ENCODE results near the gene ZSCAN5B. TPM values are rescaled to one million over a fixed set of nuclear protein-coding genes. Genes with fewer than 3 reads are reported as not detected.

The ZSCAN5B gene
- total RNA-seq, 1 experiment from 2014 or later: not detected

- ChIA-PET POLR2A (no interaction called here), CTCF (interaction anchor here (0.6 to 1.4 kb wide), 2 partner anchors 97 to 188 kb away, joined by 3 to 4 read pairs; no protein-coding TSS in a partner anchor)
- intact Hi-C loops (cut with micrococcal nuclease): no loop called here
- Mint-ChIP-seq H3K27ac (ENCODE audit: low read depth, unreplicated experiment) (no peak overlapping the region), H3K36me3 (ENCODE audit: insufficient read depth, unreplicated experiment) (peaks cover 6% of the 10 kb centered on the region), H3K4me1 (ENCODE audit: insufficient read depth, unreplicated experiment) (no peaks in the 10 kb centered on the region), H3K9me3 (ENCODE audit: unreplicated experiment) (no peaks in the 10 kb centered on the region), H3K4me3 (ENCODE audit: unreplicated experiment) (no peak overlapping the region), H3K27me3 (ENCODE audit: insufficient read depth, unreplicated experiment) (no peaks in the 10 kb centered on the region)
- no peak for TF ChIP-seq CTCF (IDR thresholded peaks at IDR 0.05; ENCODE audit: unreplicated experiment)
- BruUV-seq (replicated peaks): TSS peak; percentile 31
- no peak for DNase-seq (ENCODE audit: unreplicated experiment)
These were observed 34.5 kb downstream of the ZSCAN5B start for GRCh38 chr19:56163097-56163496.

GRCh38 chr19:56162258-56162657 is 35.3 kb downstream of the ZSCAN5B start:
- Mint-ChIP-seq H3K27me3 (ENCODE audit: insufficient read depth, unreplicated experiment) (no peaks in the 10 kb centered on the region), H3K4me3 (ENCODE audit: unreplicated experiment) (no peak overlapping the region), H3K4me1 (ENCODE audit: insufficient read depth, unreplicated experiment) (no peaks in the 10 kb centered on the region), H3K9me3 (ENCODE audit: unreplicated experiment) (no peaks in the 10 kb centered on the region), H3K27ac (ENCODE audit: low read depth, unreplicated experiment) (no peak overlapping the region), H3K36me3 (ENCODE audit: insufficient read depth, unreplicated experiment) (peaks cover 9% of the 10 kb centered on the region)
- TF ChIP-seq CTCF (IDR thresholded peaks at IDR 0.05; ENCODE audit: unreplicated experiment): no peak
- POLR2A ChIA-PET: no interaction called here
- no TSS peak for BruUV-seq (replicated peaks)
- DNase-seq (ENCODE audit: unreplicated experiment): no peak
- CTCF ChIA-PET: interaction anchor here (0.6 to 1.4 kb wide), 3 partner anchors 15 to 96 kb away, joined by 3 to 4 read pairs (median 4); no protein-coding TSS in a partner anchor
- intact Hi-C loops (cut with micrococcal nuclease): no loop called here

- Mint-ChIP-seq H3K9me3 (ENCODE audit: unreplicated experiment) (no peaks in the 10 kb centered on the region), H3K4me3 (ENCODE audit: unreplicated experiment) (no peak overlapping the region), H3K27me3 (ENCODE audit: insufficient read depth, unreplicated experiment) (no peaks in the 10 kb centered on the region), H3K27ac (ENCODE audit: low read depth, unreplicated experiment) (no peak overlapping the region), H3K4me1 (ENCODE audit: insufficient read depth, unreplicated experiment) (no peaks in the 10 kb centered on the region), H3K36me3 (ENCODE audit: insufficient read depth, unreplicated experiment) (peaks cover 16% of the 10 kb centered on the region)
- no peak for DNase-seq (ENCODE audit: unreplicated experiment)
- ChIA-PET POLR2A (no interaction called here), CTCF (interaction anchor here (0.6 to 1.4 kb wide), 5 partner anchors 40 to 848 kb away, joined by 3 to 5 read pairs (median 4); partner anchors contain the start of gene ZNF787)
- no TSS peak for BruUV-seq (replicated peaks)
- intact Hi-C loops (cut with micrococcal nuclease): no loop called here
- no peak for TF ChIP-seq CTCF (IDR thresholded peaks at IDR 0.05; ENCODE audit: unreplicated experiment)
These were observed 36.0 kb downstream of the ZSCAN5B start for GRCh38 chr19:56161534-56161933.

GRCh38 chr19:56159622-56160271 is 37.8 kb downstream of the ZSCAN5B start:
- POLR2A ChIA-PET: no interaction called here
- peaks cover 17% of the 10 kb centered on the region for H3K36me3 Mint-ChIP-seq (ENCODE audit: insufficient read depth, unreplicated experiment)
- no peak overlapping the region for H3K27ac Mint-ChIP-seq (ENCODE audit: low read depth, unreplicated experiment)
- no peak for DNase-seq (ENCODE audit: unreplicated experiment)
- CTCF ChIA-PET: no interaction called here
- H3K9me3 Mint-ChIP-seq (ENCODE audit: unreplicated experiment): no peaks in the 10 kb centered on the region
- TF ChIP-seq CTCF (IDR thresholded peaks at IDR 0.05; ENCODE audit: unreplicated experiment): no peak
- no peaks in the 10 kb centered on the region for H3K4me1 Mint-ChIP-seq (ENCODE audit: insufficient read depth, unreplicated experiment)
- BruUV-seq (replicated peaks): no TSS peak
- no peak overlapping the region for H3K4me3 Mint-ChIP-seq (ENCODE audit: unreplicated experiment)
- intact Hi-C loops (cut with micrococcal nuclease): no loop called here
- no peaks in the 10 kb centered on the region for H3K27me3 Mint-ChIP-seq (ENCODE audit: insufficient read depth, unreplicated experiment)
